SU-DHL-6 (cell line): Measurements from ENCODE around the gene BEST2.

ENCODE experiments used
- CTCF ChIP-seq: fragments of 200-600 bp; sonication (generic); IDR thresholded peaks from one replicate; pipeline ENCODE4 v1.5.1; 2017; ENCODE audit warnings: antibody characterized with exemption, mild to moderate bottlenecking, low read length, moderate library complexity; ENCODE audit not compliant: insufficient read depth, poor library complexity, severe bottlenecking
- EZH2phosphoT487 ChIP-seq: fragments of 200-600 bp; sonication (generic), shearing (Covaris generic); conservative IDR thresholded peaks from 2 replicates; pipeline ENCODE4 v1.6.1; 2018; ENCODE audit warnings: mild to moderate bottlenecking, antibody characterized with exemption, low read length, moderate library complexity, mixed read lengths

GRCh38 chr19:12733369-12734214, 18.0 kb upstream of the BEST2 start:
- peak; percentile 63 for TF ChIP-seq CTCF
- TF ChIP-seq EZH2phosphoT487 = no peak
